ENCODE results near the gene NLRP9.

Gene NLRP9

DNA sequence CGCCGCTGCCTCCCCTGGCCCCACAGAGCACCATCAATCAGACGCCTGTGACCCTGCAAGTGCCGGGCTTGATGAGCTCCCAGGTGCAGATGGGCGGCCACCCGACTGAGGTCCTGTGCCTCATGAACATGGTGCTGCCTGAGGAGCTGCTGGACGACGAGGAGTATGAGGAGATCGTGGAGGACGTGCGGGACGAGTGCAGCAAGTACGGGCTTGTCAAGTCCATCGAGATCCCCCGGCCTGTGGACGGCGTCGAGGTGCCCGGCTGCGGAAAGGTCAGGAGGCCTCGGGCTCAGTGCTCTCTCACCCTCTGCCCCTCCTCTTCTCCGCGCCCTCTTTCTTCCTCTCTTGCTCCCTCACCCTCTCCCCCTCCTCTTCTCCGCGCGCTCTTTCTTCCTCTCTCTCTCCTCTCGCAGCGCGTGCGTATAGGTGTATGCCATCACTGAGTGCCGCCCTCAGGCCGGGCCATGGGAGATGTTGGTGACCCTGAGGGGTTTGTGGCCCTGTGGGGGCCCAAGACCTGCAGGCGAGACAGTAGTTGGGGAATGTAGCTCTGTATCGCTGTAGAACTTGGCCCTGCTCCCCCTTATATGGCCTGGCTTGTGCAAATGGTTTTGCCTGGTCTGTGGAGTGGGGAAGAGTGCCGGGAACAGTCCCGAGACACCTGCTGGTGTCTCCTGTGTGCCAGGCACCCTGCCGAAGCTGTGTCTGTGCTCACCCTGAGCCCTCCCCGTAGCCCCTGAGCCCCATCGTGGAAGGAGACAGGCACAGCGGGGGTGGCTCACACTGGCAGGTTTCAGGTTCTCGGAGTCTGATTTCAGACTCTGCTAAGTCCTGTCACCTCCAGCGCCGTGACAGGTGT, 68.6 kb downstream of the NLRP9 start:
- Histone ChIP-seq H3K36me3 (replicated peaks; ENCODE audit: low read depth, low read length) (peaks cover 54% of the 10 kb centered on the region), H3K9me3 (ENCODE audit: insufficient read depth, low read length) (no peaks in the 10 kb centered on the region), H3K4me3 (ENCODE audit: low read length) (no peak overlapping the region), H3K27me3 (ENCODE audit: low read depth, low read length) (no peaks in the 10 kb centered on the region), H2AFZ (ENCODE audit: low read depth, low read length) (no peak overlapping the region), H3K79me2 (ENCODE audit: low read length) (peaks cover 93% of the 10 kb centered on the region), H3K9ac (ENCODE audit: low read length) (no peak overlapping the region), H3K4me2 (ENCODE audit: low read length) (no peak overlapping the region), H3K27ac (ENCODE audit: low read length) (no peak overlapping the region), H4K20me1 (ENCODE audit: insufficient read depth, low read length) (peaks cover 74% of the 10 kb centered on the region), H3K4me1 (ENCODE audit: low read length) (peaks cover 11% of the 10 kb centered on the region)
- TF ChIP-seq CTCF (IDR thresholded peaks at IDR 0.05; ENCODE audit: low read depth, low read length) (no peak), EZH2phosphoT487 (IDR thresholded peaks at IDR 0.05; ENCODE audit: low read depth) (no peak)

GRCh38 chr19:55668603-55669348, 69.4 kb downstream of the NLRP9 start:
- Histone ChIP-seq H2AFZ (ENCODE audit: low read depth, low read length) (no peak overlapping the region), H3K9me3 (ENCODE audit: insufficient read depth, low read length) (no peaks in the 10 kb centered on the region), H3K4me2 (ENCODE audit: low read length) (no peak overlapping the region), H3K36me3 (replicated peaks; ENCODE audit: low read depth, low read length) (peaks cover 62% of the 10 kb centered on the region), H3K27me3 (ENCODE audit: low read depth, low read length) (no peaks in the 10 kb centered on the region), H3K27ac (ENCODE audit: low read length) (no peak overlapping the region), H3K4me3 (ENCODE audit: low read length) (no peak overlapping the region), H3K9ac (ENCODE audit: low read length) (no peak overlapping the region), H3K4me1 (ENCODE audit: low read length) (peaks cover 6% of the 10 kb centered on the region), H4K20me1 (ENCODE audit: insufficient read depth, low read length) (peaks cover 82% of the 10 kb centered on the region), H3K79me2 (ENCODE audit: low read length) (peaks cover 99% of the 10 kb centered on the region)
- TF ChIP-seq CTCF (IDR thresholded peaks at IDR 0.05; ENCODE audit: low read depth, low read length) (no peak), EZH2phosphoT487 (IDR thresholded peaks at IDR 0.05; ENCODE audit: low read depth) (no peak)

- Histone ChIP-seq H4K20me1 (ENCODE audit: insufficient read depth, low read length) (peaks cover 83% of the 10 kb centered on the region), H2AFZ (ENCODE audit: low read depth, low read length) (no peak overlapping the region), H3K4me1 (ENCODE audit: low read length) (no peaks in the 10 kb centered on the region), H3K4me2 (ENCODE audit: low read length) (no peak overlapping the region), H3K9me3 (ENCODE audit: insufficient read depth, low read length) (no peaks in the 10 kb centered on the region), H3K79me2 (ENCODE audit: low read length) (peaks cover 99% of the 10 kb centered on the region), H3K36me3 (replicated peaks; ENCODE audit: low read depth, low read length) (peaks cover 70% of the 10 kb centered on the region), H3K9ac (ENCODE audit: low read length) (no peak overlapping the region), H3K27ac (ENCODE audit: low read length) (no peak overlapping the region), H3K4me3 (ENCODE audit: low read length) (no peak overlapping the region), H3K27me3 (ENCODE audit: low read depth, low read length) (no peaks in the 10 kb centered on the region)
- TF ChIP-seq CTCF (IDR thresholded peaks at IDR 0.05; ENCODE audit: low read depth, low read length) (no peak), EZH2phosphoT487 (IDR thresholded peaks at IDR 0.05; ENCODE audit: low read depth) (no peak)
Observed at GRCh38 chr19:55667958-55668357, 70.2 kb downstream of the NLRP9 start.

DNA sequence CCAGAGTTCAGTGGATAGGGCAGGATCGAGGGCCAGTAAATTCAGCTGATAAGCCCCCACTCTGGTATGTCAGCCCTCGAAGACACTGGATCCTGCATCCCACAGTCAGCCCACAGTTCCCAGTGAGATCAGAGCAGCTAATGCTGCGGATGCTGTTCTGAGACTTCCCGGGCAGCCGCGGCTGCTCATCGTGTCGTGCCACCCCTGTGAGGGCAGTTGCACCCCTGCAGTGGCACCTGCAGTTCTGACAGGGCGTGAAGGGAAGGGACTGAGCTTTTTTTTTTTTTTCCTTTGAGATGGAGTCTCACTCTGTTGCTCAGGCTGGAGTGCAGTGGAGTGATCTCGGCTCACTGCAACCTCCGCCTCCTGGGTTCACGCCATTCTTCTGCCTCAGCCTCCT, 70.7 kb downstream of the NLRP9 start:
- Histone ChIP-seq H3K9me3 (ENCODE audit: insufficient read depth, low read length) (no peaks in the 10 kb centered on the region), H2AFZ (ENCODE audit: low read depth, low read length) (no peak overlapping the region), H3K27me3 (ENCODE audit: low read depth, low read length) (no peaks in the 10 kb centered on the region), H3K4me3 (ENCODE audit: low read length) (no peak overlapping the region), H3K4me2 (ENCODE audit: low read length) (no peak overlapping the region), H3K36me3 (replicated peaks; ENCODE audit: low read depth, low read length) (peaks cover 74% of the 10 kb centered on the region), H4K20me1 (ENCODE audit: insufficient read depth, low read length) (peaks cover 83% of the 10 kb centered on the region), H3K9ac (ENCODE audit: low read length) (no peak overlapping the region), H3K27ac (ENCODE audit: low read length) (no peak overlapping the region), H3K79me2 (ENCODE audit: low read length) (peaks cover 99% of the 10 kb centered on the region), H3K4me1 (ENCODE audit: low read length) (no peaks in the 10 kb centered on the region)
- TF ChIP-seq CTCF (IDR thresholded peaks at IDR 0.05; ENCODE audit: low read depth, low read length): no peak
- no peak for TF ChIP-seq EZH2phosphoT487 (IDR thresholded peaks at IDR 0.05; ENCODE audit: low read depth)
